CD4-positive, CD25-positive, alpha-beta regulatory T cell (primary cell): Measurements from ENCODE around the gene SEL1L3. TPM values are rescaled to one million over a fixed set of nuclear protein-coding genes. Genes with fewer than 3 reads are reported as not detected.
A peak's percentile ranks its signal among the peaks of the same experiment; 100 is the strongest.

Experiments used
- ATAC-seq, 2 donors: fragments of 150-1000 bp; cut with Tn5 transposase; one replicate each; pipeline ENCODE4 v1.10.0; 2021; ENCODE audit warnings: low read depth in 2 of 2, moderate number of reproducible peaks in 2 of 2, moderate library complexity in 1 of 2
- DNase-seq, 3 donors: peaks; one replicate each; pipeline versions ENCODE4 v3.0.0 to v3.0.0-alpha.2; 2012 to 2022; ENCODE audit warnings: mixed read lengths in 1 of 3
- H3K27ac ChIP-seq: one replicate; pipeline ENCODE4 v1.7.0; 2013; ENCODE audit warnings: mild to moderate bottlenecking, low read length; ENCODE audit not compliant: insufficient read depth, poor library complexity, severe bottlenecking
- H3K27me3 ChIP-seq: one replicate; pipeline ENCODE4 v1.7.0; 2013; ENCODE audit warnings: low read length; ENCODE audit not compliant: control insufficient read depth, insufficient read depth
- H3K36me3 ChIP-seq: one replicate; pipeline ENCODE4 v1.7.0; 2013; ENCODE audit warnings: mild to moderate bottlenecking, low read length, moderate library complexity; ENCODE audit not compliant: control insufficient read depth, insufficient read depth
- H3K4me1 ChIP-seq: 2 replicates; pipeline ENCODE4 v1.7.0; 2013; ENCODE audit warnings: mild to moderate bottlenecking, low read length; ENCODE audit not compliant: insufficient read depth, control insufficient read depth, poor library complexity, severe bottlenecking
- H3K4me3 ChIP-seq: one replicate; pipeline ENCODE4 v1.7.0; 2013; ENCODE audit warnings: low read depth, mild to moderate bottlenecking, low read length, moderate library complexity
- H3K9me3 ChIP-seq, 2 experiments: 1 replicate in 1 of 2; 2 replicates in 1 of 2; pipeline ENCODE4 v1.7.0; 2013; ENCODE audit warnings: low read length in 2 of 2, mild to moderate bottlenecking in 1 of 2, moderate library complexity in 1 of 2; ENCODE audit not compliant: control insufficient read depth in 2 of 2
- H3K27ac Mint-ChIP-seq, 3 donors: one replicate each; pipeline ENCODE4 v1.8.0; 2020 to 2022; ENCODE audit warnings: mild to moderate bottlenecking in 3 of 3, mixed read lengths in 3 of 3, moderate library complexity in 2 of 3
- H3K27me3 Mint-ChIP-seq: one replicate; pipeline ENCODE4 v1.8.0; 2022; ENCODE audit warnings: mild to moderate bottlenecking, mixed read lengths
- H3K36me3 Mint-ChIP-seq: one replicate; pipeline ENCODE4 v1.8.0; 2020; ENCODE audit warnings: mixed read lengths
- H3K4me1 Mint-ChIP-seq, 4 donors: one replicate each; pipeline ENCODE4 v1.8.0; 2020 to 2022; ENCODE audit warnings: mixed read lengths in 4 of 4, mild to moderate bottlenecking in 1 of 4
- H3K4me3 Mint-ChIP-seq, 4 donors: one replicate each; pipeline ENCODE4 v1.8.0; 2020 to 2022; ENCODE audit warnings: mild to moderate bottlenecking in 4 of 4, mixed read lengths in 4 of 4, moderate library complexity in 3 of 4
- H3K9me3 Mint-ChIP-seq, 7 donors: one replicate each; pipeline ENCODE4 v1.8.0; 2020 to 2022; ENCODE audit warnings: mixed read lengths in 7 of 7, mild to moderate bottlenecking in 3 of 7, moderate library complexity in 2 of 7
- polyA plus RNA-seq, 4 donors: library from polyadenylated mRNA; unstranded; fragments of 300-500 nt; fragmentation: Illumina TruSeq; gene quantifications; one replicate each; pipeline ENCODE4 v1.2.3, GENCODE V29; 2021
- total RNA-seq: library from RNA; stranded (reverse); gene quantifications from one replicate; pipeline ENCODE4 v1.2.3, GENCODE V29; 2022

The SEL1L3 gene
- total and polyA plus RNA-seq, 5 donors from 2014 or later, result 36.5 to 74.5 (median 50.3) TPM

DNA sequence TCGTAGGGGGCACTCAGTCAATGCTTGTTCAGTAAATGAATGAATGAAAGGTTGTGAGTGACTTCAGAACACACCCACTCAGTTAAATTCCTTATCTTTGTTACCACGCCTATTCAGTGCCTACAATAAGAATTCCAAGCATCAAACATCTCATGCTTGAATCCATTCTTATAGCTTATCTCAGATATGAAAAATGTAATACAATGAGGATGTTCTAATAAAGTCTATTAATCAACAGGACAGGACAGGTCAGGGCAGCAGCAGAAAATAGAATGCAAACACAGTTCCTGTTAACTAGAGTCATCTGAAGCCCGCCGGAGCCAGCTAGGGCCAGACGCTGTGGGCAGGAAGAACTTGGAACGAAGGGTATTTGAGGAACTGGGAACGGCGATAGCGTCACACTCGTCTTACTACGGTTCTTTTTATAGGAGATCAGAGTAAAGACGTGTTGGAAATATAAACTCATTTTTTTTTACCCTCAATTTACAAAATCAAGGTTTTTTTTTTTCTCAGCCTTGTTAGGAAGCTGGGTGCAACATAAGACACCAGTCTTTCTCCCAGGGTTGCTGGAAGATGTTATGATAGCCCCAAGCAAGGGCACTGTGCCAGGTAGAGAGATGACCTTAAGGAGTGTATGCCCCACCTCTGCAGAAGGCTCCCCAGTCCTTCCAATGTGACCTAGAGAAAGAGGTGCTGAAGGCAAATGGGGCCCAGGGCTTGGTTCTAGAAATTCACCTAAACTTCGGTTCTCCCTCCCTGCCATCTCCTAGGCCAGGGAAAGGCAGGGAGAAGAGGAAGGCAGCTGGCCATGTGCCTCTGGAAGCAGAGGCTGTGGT, 48.3 kb downstream of the SEL1L3 start:
- no peaks in the 10 kb centered on the region for H3K9me3 Mint-ChIP-seq
- Histone ChIP-seq H3K4me1 (no peaks in the 10 kb centered on the region), H3K9me3 (no peaks in the 10 kb centered on the region), H3K4me3 (no peak overlapping the region), H3K27ac (no peak overlapping the region), H3K27me3 (no peaks in the 10 kb centered on the region), H3K36me3 (peaks cover 78% of the 10 kb centered on the region)
- no peaks in the 10 kb centered on the region for H3K27me3 Mint-ChIP-seq
- DNase-seq (no peak), ATAC-seq (no peak)
- peak overlapping the region in 1 of 3 donors; percentile 32 for H3K27ac Mint-ChIP-seq
- H3K4me1 Mint-ChIP-seq, result peaks cover 0 to 5% (median 1%) of the 10 kb centered on the region in 4 donors
- H3K4me3 Mint-ChIP-seq, result no peak overlapping the region
- H3K36me3 Mint-ChIP-seq, result peaks cover 60% of the 10 kb centered on the region

DNA sequence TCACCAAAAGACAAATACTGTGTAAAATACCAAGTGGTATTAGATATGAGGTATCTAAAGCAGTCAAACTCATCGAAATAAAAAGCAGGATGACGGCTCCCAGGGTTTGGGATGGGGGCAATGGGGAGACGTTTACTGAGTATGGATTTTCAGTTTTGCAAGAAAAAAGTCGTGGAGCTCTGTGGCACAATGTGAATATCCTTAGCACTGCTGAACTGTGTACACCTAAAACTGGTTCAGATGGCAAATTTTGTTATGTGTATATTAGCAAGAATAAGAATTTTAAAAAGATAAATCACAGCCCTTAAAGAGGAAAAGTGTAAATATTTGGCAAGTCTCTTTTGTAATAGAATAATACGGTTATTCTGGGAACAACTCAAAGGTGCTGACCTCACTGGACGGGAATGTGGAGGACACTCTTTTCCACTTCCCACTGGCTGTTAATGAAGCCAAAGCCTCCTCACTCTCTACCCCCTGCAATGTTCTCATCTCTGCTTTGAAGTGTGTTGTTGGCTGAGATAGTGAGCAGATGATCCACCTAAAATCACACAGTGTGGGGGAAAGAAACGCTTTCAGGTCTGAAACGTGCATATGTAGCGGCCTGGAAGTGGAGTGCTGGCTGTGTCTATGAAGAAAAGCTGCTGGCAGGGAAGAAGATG, 49.2 kb downstream of the SEL1L3 start:
- Histone ChIP-seq H3K36me3 (peaks cover 73% of the 10 kb centered on the region), H3K4me1 (no peaks in the 10 kb centered on the region), H3K9me3 (no peaks in the 10 kb centered on the region), H3K27ac (no peak overlapping the region), H3K4me3 (no peak overlapping the region), H3K27me3 (no peaks in the 10 kb centered on the region)
- no peaks in the 10 kb centered on the region for H3K27me3 Mint-ChIP-seq
- DNase-seq, result no peak
- H3K27ac Mint-ChIP-seq, result peak overlapping the region in 1 of 3 donors; percentile 53
- H3K9me3 Mint-ChIP-seq, result no peaks in the 10 kb centered on the region
- no peak overlapping the region for H3K4me3 Mint-ChIP-seq
- no peak for ATAC-seq
- peaks cover 0 to 5% (median 1%) of the 10 kb centered on the region in 4 donors for H3K4me1 Mint-ChIP-seq
- H3K36me3 Mint-ChIP-seq, result peaks cover 52% of the 10 kb centered on the region

DNA sequence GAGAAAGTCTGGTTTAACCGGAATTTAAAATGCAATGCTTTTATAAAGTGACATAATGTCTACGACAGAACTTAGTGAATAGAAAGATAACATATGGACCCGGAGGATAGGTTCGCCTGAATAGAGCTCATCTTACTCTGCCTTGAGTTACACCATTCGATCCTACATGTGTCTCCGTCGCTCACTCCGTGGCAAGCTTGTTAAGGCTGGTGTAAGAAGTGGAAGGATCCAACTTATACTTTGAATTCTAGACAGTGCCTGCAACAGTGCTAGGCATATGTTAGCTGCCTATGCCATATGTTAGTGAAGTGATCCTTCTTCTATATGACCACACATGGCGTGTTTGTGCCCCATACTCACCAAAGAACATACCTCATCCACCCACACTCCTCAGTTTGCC, 50.9 kb downstream of the SEL1L3 start:
- no peaks in the 10 kb centered on the region for H3K27me3 ChIP-seq
- H3K4me1 Mint-ChIP-seq, result peaks cover 0 to 5% (median 1%) of the 10 kb centered on the region in 4 donors
- no peak overlapping the region for H3K4me3 ChIP-seq
- no peak overlapping the region for H3K27ac ChIP-seq
- H3K36me3 Mint-ChIP-seq, result peaks cover 54% of the 10 kb centered on the region
- H3K36me3 ChIP-seq, result peaks cover 62% of the 10 kb centered on the region
- no peak overlapping the region for H3K27ac Mint-ChIP-seq
- no peaks in the 10 kb centered on the region for H3K4me1 ChIP-seq
- H3K9me3 Mint-ChIP-seq, result no peaks in the 10 kb centered on the region
- no peak for ATAC-seq
- no peaks in the 10 kb centered on the region for H3K9me3 ChIP-seq
- H3K4me3 Mint-ChIP-seq, result no peak overlapping the region
- DNase-seq, result no peak
- H3K27me3 Mint-ChIP-seq, result no peaks in the 10 kb centered on the region

DNA sequence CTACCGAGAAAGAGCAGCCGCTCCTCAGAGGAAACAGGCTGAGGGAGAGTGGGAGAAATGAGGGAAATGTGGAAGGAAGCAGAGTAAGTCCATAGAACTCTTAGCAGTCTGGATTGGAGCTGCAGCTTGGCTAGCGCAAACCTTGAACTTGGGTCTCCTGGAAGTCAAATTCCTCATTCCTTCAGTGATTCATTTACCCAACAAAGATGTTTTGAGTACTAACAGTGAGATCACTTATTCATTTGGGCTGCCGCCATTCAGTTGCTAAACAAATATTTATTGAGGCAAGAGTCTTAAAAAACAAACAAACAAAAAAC, 51.5 kb downstream of the SEL1L3 start:
- H3K27me3 ChIP-seq, result no peaks in the 10 kb centered on the region
- H3K36me3 ChIP-seq, result peaks cover 62% of the 10 kb centered on the region
- DNase-seq (no peak), ATAC-seq (no peak)
- Mint-ChIP-seq H3K27me3 (no peaks in the 10 kb centered on the region), H3K4me1 (peaks cover 0 to 5% (median 1%) of the 10 kb centered on the region in 4 donors), H3K9me3 (no peaks in the 10 kb centered on the region), H3K36me3 (peaks cover 51% of the 10 kb centered on the region), H3K4me3 (no peak overlapping the region), H3K27ac (peak overlapping the region in 1 of 3 donors; percentile 51)
- H3K9me3 ChIP-seq, result no peaks in the 10 kb centered on the region
- H3K4me1 ChIP-seq, result no peaks in the 10 kb centered on the region
- no peak overlapping the region for H3K27ac ChIP-seq
- no peak overlapping the region for H3K4me3 ChIP-seq

DNA sequence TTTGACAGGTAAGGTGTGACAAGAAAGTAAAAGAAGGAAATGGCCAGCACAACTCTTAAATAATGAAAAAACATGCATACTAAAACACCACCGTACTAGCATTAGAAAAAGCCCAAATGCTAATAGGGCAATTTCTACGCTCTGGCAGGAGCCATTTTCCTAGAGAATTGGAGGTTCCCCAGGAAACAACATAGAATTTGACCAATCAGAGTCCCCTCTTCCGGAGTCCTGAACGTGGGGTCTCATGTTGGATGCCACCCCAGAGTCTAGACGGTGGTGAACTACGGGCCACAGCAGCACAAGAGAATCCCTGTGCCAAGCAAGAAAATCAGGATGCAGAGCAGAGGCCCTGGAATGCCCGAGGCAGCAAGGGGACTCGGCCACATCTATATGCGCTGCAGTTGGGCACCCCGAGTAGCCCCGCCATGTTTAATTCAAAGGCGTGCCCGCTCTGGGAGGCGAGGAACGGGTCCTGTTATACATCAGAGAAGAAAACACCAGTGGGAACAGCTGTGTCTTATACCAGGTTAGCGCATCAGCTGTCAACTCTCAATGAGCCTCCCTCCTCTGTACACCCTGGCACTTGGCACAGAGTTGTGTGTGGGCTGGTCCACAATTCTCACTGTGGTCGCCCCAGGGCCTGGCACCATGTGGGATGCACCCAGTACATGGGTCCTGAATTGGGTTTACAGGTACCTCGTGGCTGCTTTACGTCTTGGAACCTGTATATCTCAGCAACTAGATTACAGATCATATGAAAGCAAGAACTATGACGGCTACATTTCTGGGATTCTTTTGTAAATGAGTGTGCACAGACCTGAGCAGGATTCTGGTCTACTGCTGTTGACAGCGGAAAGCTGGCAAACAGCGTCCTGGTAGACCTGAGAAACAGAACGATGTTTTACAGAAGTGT, 52.1 kb downstream of the SEL1L3 start:
- Histone ChIP-seq H3K36me3 (peaks cover 61% of the 10 kb centered on the region), H3K9me3 (no peaks in the 10 kb centered on the region), H3K4me3 (no peak overlapping the region), H3K27ac (no peak overlapping the region), H3K27me3 (no peaks in the 10 kb centered on the region), H3K4me1 (no peaks in the 10 kb centered on the region)
- Mint-ChIP-seq H3K4me1 (peaks cover 0 to 5% (median 1%) of the 10 kb centered on the region in 4 donors), H3K4me3 (no peak overlapping the region), H3K9me3 (no peaks in the 10 kb centered on the region), H3K27me3 (no peaks in the 10 kb centered on the region), H3K36me3 (peaks cover 48% of the 10 kb centered on the region), H3K27ac (peak overlapping the region in 1 of 3 donors; percentile 51)
- ATAC-seq (no peak), DNase-seq (no peak)

DNA sequence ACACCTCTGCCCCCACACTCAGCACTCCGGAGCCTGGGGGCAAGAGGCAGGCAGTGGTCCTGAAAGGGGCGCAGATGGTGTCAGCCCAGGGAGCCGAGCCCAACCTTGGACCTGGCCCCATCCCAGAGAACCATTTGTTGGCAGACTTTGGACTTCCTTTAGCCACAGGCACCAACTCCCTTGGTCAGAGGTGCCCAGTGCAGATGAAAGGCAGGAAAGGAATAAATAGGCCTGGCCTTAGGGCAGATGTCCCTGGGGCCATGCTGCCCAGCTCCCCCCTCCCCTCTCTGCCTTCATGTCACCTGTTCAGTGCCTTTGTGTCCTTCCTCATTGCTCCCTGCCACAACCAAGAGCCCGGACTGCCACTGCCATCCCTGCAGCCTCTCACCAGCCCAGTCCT, 52.8 kb downstream of the SEL1L3 start:
- no peaks in the 10 kb centered on the region for H3K27me3 Mint-ChIP-seq
- Histone ChIP-seq H3K4me1 (no peaks in the 10 kb centered on the region), H3K27ac (no peak overlapping the region), H3K36me3 (peaks cover 58% of the 10 kb centered on the region), H3K9me3 (no peaks in the 10 kb centered on the region), H3K4me3 (no peak overlapping the region), H3K27me3 (no peaks in the 10 kb centered on the region)
- no peaks in the 10 kb centered on the region for H3K9me3 Mint-ChIP-seq
- H3K27ac Mint-ChIP-seq, result peak overlapping the region in 1 of 3 donors; percentile 26
- DNase-seq, result no peak
- no peak for ATAC-seq
- H3K4me1 Mint-ChIP-seq, result peaks cover 0 to 5% (median 1%) of the 10 kb centered on the region in 4 donors
- H3K36me3 Mint-ChIP-seq, result peaks cover 48% of the 10 kb centered on the region
- H3K4me3 Mint-ChIP-seq, result no peak overlapping the region

DNA sequence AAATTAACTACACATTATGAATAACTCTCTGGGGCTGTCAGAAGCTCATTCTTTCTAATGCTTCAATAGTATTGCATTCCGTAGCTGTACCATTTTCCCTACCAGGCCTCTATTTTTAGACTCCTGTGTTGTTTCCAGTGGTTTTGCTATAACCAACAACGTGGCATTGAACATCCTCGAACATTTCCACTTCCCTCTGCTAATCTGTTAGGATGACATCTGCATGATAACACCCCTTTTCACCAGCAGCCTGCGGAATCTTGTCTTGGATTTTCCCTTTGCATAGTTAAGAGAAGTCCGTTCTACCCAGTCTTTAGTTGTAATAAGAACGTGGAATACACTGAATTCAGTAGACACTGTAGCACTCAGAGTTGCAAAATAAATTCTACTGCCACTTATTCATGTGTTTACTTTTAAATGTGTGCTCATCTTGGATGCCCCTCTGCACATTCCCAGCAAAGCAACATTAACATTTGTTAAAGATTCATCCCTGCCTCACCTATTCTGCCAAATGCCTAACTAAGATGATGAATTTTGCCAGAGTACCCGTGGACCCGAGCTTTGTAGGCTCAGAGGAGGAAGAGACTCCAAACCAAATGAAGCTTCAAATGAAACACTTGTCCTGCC, 55.6 kb downstream of the SEL1L3 start:
- H3K36me3 ChIP-seq, result peaks cover 68% of the 10 kb centered on the region
- ATAC-seq, result no peak

More for the DNA sequence above, 55.6 kb downstream of the SEL1L3 start:
- no peak for DNase-seq
- Histone ChIP-seq H3K4me3 (no peak overlapping the region), H3K27ac (no peak overlapping the region), H3K4me1 (no peaks in the 10 kb centered on the region), H3K27me3 (no peaks in the 10 kb centered on the region), H3K9me3 (no peaks in the 10 kb centered on the region)
- no peaks in the 10 kb centered on the region for H3K9me3 Mint-ChIP-seq
- no peak overlapping the region for H3K4me3 Mint-ChIP-seq
- no peaks in the 10 kb centered on the region for H3K4me1 Mint-ChIP-seq
- peaks cover 49% of the 10 kb centered on the region for H3K36me3 Mint-ChIP-seq
- no peaks in the 10 kb centered on the region for H3K27me3 Mint-ChIP-seq
- H3K27ac Mint-ChIP-seq, result peak overlapping the region in 1 of 3 donors; percentile 23
